H9 (cell line): ENCODE measurements around the gene PDIA4. TPM values are rescaled to one million over a fixed set of nuclear protein-coding genes. Genes with fewer than 3 reads are reported as not detected.
A peak's percentile ranks its signal among the peaks of the same experiment; 100 is the strongest.

Experiments used
- DNase-seq: peaks from one replicate; pipeline ENCODE4 v3.0.0-alpha.2; 2017
- H2AFZ ChIP-seq: one replicate; pipeline ENCODE4 v1.6.1; 2013; ENCODE audit warnings: mild to moderate bottlenecking, low read length, control low read depth, moderate library complexity
- H2AK5ac ChIP-seq: 2 replicates; pipeline ENCODE4 v1.6.1; 2013; ENCODE audit warnings: low read length, control low read depth, mixed read lengths; ENCODE audit not compliant: insufficient read length
- H2BK120ac ChIP-seq: one replicate; pipeline ENCODE4 v1.6.1; 2013; ENCODE audit warnings: low read depth, mild to moderate bottlenecking, low read length, control low read depth, inconsistent platforms; ENCODE audit not compliant: poor library complexity, severe bottlenecking
- H2BK12ac ChIP-seq: 2 replicates; pipeline ENCODE4 v1.6.1; 2013; ENCODE audit warnings: low read length, control low read depth, mixed read lengths, low read depth; ENCODE audit not compliant: insufficient read length
- H2BK15ac ChIP-seq: 2 replicates; pipeline ENCODE4 v1.6.1; 2013; ENCODE audit warnings: low read depth, low read length, control low read depth
- H2BK20ac ChIP-seq: one replicate; pipeline ENCODE4 v1.6.1; 2013; ENCODE audit warnings: low read depth, mild to moderate bottlenecking, low read length, control low read depth, inconsistent platforms; ENCODE audit not compliant: poor library complexity, severe bottlenecking
- H2BK5ac ChIP-seq: 2 replicates; pipeline ENCODE4 v1.6.1; 2013; ENCODE audit warnings: low read length, control low read depth, mixed read lengths; ENCODE audit not compliant: insufficient read length
- H3K14ac ChIP-seq: 2 replicates; pipeline ENCODE4 v1.6.1; 2013; ENCODE audit warnings: low read length, control low read depth; ENCODE audit not compliant: insufficient read depth
- H3K18ac ChIP-seq: 2 replicates; pipeline ENCODE4 v1.6.1; 2013; ENCODE audit warnings: low read depth, mild to moderate bottlenecking, mixed read lengths, low read length, control low read depth; ENCODE audit not compliant: insufficient read length
- H3K23ac ChIP-seq: 2 replicates; pipeline ENCODE4 v1.6.1; 2013; ENCODE audit warnings: low read length, control low read depth, mixed read lengths, low read depth; ENCODE audit not compliant: insufficient read length
- H3K23me2 ChIP-seq: 2 replicates; pipeline ENCODE4 v1.6.1; 2013; ENCODE audit warnings: low read depth, mild to moderate bottlenecking, mixed read lengths, low read length, control low read depth; ENCODE audit not compliant: insufficient read length, poor library complexity, severe bottlenecking
- H3K27ac ChIP-seq: 2 replicates; pipeline ENCODE4 v1.5.1; 2013; ENCODE audit warnings: low read length, control low read depth, mixed read lengths, low read depth; ENCODE audit not compliant: insufficient read length
- H3K27me3 ChIP-seq: 2 replicates; pipeline ENCODE4 v1.6.1; 2013; ENCODE audit warnings: low read length, control low read depth, inconsistent platforms; ENCODE audit not compliant: insufficient read depth
- H3K4ac ChIP-seq: 2 replicates; pipeline ENCODE4 v1.6.1; 2013; ENCODE audit warnings: low read depth, mild to moderate bottlenecking, control low read depth, inconsistent platforms, low read length, moderate library complexity
- H3K4me1 ChIP-seq: 2 replicates; pipeline ENCODE4 v1.6.1; 2013; ENCODE audit warnings: low read length, control low read depth, inconsistent platforms; ENCODE audit not compliant: insufficient read depth
- H3K4me2 ChIP-seq: 2 replicates; pipeline ENCODE4 v1.6.1; 2013; ENCODE audit warnings: low read length, control low read depth, mixed read lengths; ENCODE audit not compliant: insufficient read length, insufficient read depth
- H3K56ac ChIP-seq: 2 replicates; pipeline ENCODE4 v1.6.1; 2013; ENCODE audit warnings: low read depth, mild to moderate bottlenecking, mixed read lengths, low read length, control low read depth; ENCODE audit not compliant: insufficient read length
- H3K79me1 ChIP-seq: 2 replicates; pipeline ENCODE4 v1.6.1; 2013; ENCODE audit warnings: low read depth, mild to moderate bottlenecking, moderate library complexity, low read length, control low read depth, inconsistent platforms; ENCODE audit not compliant: insufficient read depth, poor library complexity, severe bottlenecking
- H3K79me2 ChIP-seq: 2 replicates; pipeline ENCODE4 v1.6.1; 2013; ENCODE audit warnings: low read length, control low read depth, inconsistent platforms; ENCODE audit not compliant: insufficient read depth
- H3K9ac ChIP-seq: 2 replicates; pipeline ENCODE4 v1.6.1; 2013; ENCODE audit warnings: low read length, control low read depth, mixed read lengths; ENCODE audit not compliant: insufficient read length; ENCODE audit errors: extremely low read depth
- H3K9me3 ChIP-seq: one replicate; pipeline ENCODE4 v1.6.1; 2013; ENCODE audit warnings: low read depth, low read length, inconsistent platforms; ENCODE audit not compliant: control insufficient read depth
- H3T11ph ChIP-seq: one replicate; pipeline ENCODE4 v1.6.1; 2013; ENCODE audit warnings: mild to moderate bottlenecking, low read length, control low read depth, inconsistent platforms
- H4K20me1 ChIP-seq: one replicate; pipeline ENCODE4 v1.6.1; 2013; ENCODE audit not compliant: control insufficient read depth, insufficient read length, insufficient read depth
- H4K5ac ChIP-seq: 2 replicates; pipeline ENCODE4 v1.6.1; 2013; ENCODE audit warnings: low read depth, mild to moderate bottlenecking, mixed read lengths, low read length, control low read depth; ENCODE audit not compliant: insufficient read length
- H4K8ac ChIP-seq: replicated peaks from 2 replicates; pipeline ENCODE4 v1.6.1; 2013; ENCODE audit warnings: low read length, control low read depth, mixed read lengths, low read depth; ENCODE audit not compliant: insufficient read length
- H4K91ac ChIP-seq: 2 replicates; pipeline ENCODE4 v1.6.1; 2013; ENCODE audit warnings: low read depth, mild to moderate bottlenecking, moderate library complexity, mixed read lengths, low read length, control low read depth; ENCODE audit not compliant: insufficient read length
- H3K27ac Mint-ChIP-seq, 3 experiments: 2 replicates in 2 of 3; 3 replicates in 1 of 3; pipeline ENCODE4 v1.8.0; 2020 to 2021; ENCODE audit warnings: mixed read lengths in 3 of 3, mild to moderate bottlenecking in 1 of 3, moderate library complexity in 1 of 3
- H3K27me3 Mint-ChIP-seq: 2 replicates; pipeline ENCODE4 v1.8.0; 2021; ENCODE audit warnings: low read depth, mild to moderate bottlenecking, moderate library complexity, mixed read lengths
- H3K36me3 Mint-ChIP-seq, 3 experiments: 2 replicates in 2 of 3; 3 replicates in 1 of 3; pipeline ENCODE4 v1.8.0; 2020 to 2021; ENCODE audit warnings: low read depth in 3 of 3, mixed read lengths in 3 of 3; ENCODE audit not compliant: insufficient read depth in 1 of 3
- H3K4me1 Mint-ChIP-seq, 2 experiments: 2 replicates each; pipeline ENCODE4 v1.8.0; 2020; ENCODE audit warnings: mixed read lengths in 2 of 2
- H3K4me3 Mint-ChIP-seq, 2 experiments: 2 replicates in 1 of 2; 3 replicates in 1 of 2; pipeline ENCODE4 v1.8.0; 2020 to 2021; ENCODE audit warnings: mild to moderate bottlenecking in 2 of 2, mixed read lengths in 2 of 2, moderate library complexity in 1 of 2
- H3K9me3 Mint-ChIP-seq, 2 experiments: 2 replicates in 1 of 2; 3 replicates in 1 of 2; pipeline ENCODE4 v1.8.0; 2020; ENCODE audit warnings: mild to moderate bottlenecking in 2 of 2, mixed read lengths in 2 of 2, moderate library complexity in 1 of 2
- WGBS: extraction: QIAGEN DNeasy Blood & Tissue Kit; methylation state at CpG from one replicate; pipeline ENCODE4 v1.1.7; 2013; ENCODE audit warnings: missing lambda C conversion rate, low lambda C conversion rate, mixed read lengths; ENCODE audit not compliant: insufficient read length; ENCODE audit errors: extremely low coverage; 5-methylcytosine and 5-hydroxymethylcytosine counted together
- total RNA-seq: library from RNA; stranded (reverse); gene quantifications from 2 replicates; pipeline ENCODE4 v1.2.1, GENCODE V29; 2021
- TF ChIP-seq, protein P1 (sequence below): fragments of 200-600 bp; sonication (generic); conservative IDR thresholded peaks from 3 replicates; pipeline ENCODE4 v1.8.0; 2021; ENCODE audit warnings: antibody characterized with exemption, mild to moderate bottlenecking

PDIA4 gene
- total RNA-seq, 1 experiment from 2014 or later: 217 TPM

DNA sequence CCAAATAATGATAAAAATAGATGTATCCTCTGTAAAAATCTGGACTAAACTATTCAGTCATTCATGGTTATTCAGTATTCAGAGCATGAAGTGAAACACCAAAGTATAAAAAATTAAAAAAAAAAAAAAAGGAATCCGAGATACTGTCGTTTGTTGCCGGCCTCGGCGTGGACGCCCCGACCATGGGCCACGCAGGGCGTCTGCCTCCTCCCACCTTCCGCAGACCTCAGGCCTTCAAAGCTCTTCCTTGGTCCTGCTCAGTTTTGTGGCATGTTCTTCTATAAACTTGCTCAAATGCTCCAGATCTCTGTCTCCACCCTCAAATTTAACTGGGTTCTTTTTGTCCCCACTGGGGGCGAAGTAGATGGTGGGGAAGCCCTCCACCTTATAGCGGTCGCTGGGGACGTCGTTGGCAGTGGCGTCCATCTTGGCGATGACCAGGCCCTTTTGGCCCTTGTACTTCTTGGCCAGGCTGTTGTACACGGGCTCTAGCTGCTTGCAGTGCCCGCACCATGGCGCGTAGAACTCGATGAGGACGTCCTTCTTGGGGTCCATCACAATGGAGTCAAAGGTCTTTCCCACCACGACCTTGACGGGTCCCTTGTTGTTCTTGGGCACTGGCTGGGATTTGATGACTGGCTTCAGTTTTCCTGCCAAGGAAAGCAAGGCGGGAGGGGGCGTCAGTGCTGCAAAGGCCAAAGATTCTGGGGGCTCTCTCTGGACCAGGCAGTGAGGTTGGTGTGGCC is 24.6 kb downstream of the PDIA4 start:
- no peak overlapping the region for H4K91ac ChIP-seq
- no peak overlapping the region for H2AK5ac ChIP-seq
- H3K4me2 ChIP-seq: no peak overlapping the region
- H2BK5ac ChIP-seq: no peak overlapping the region
- no peak overlapping the region for H3K9ac ChIP-seq
- no peak overlapping the region for H3K4me3 Mint-ChIP-seq
- no peaks in the 10 kb centered on the region for H3K9me3 Mint-ChIP-seq
- H2BK15ac ChIP-seq: no peak overlapping the region
- H3K36me3 Mint-ChIP-seq: peaks cover 44 to 80% (median 59%) of the 10 kb centered on the region in 3 experiments
- TF ChIP-seq, protein P1, sequence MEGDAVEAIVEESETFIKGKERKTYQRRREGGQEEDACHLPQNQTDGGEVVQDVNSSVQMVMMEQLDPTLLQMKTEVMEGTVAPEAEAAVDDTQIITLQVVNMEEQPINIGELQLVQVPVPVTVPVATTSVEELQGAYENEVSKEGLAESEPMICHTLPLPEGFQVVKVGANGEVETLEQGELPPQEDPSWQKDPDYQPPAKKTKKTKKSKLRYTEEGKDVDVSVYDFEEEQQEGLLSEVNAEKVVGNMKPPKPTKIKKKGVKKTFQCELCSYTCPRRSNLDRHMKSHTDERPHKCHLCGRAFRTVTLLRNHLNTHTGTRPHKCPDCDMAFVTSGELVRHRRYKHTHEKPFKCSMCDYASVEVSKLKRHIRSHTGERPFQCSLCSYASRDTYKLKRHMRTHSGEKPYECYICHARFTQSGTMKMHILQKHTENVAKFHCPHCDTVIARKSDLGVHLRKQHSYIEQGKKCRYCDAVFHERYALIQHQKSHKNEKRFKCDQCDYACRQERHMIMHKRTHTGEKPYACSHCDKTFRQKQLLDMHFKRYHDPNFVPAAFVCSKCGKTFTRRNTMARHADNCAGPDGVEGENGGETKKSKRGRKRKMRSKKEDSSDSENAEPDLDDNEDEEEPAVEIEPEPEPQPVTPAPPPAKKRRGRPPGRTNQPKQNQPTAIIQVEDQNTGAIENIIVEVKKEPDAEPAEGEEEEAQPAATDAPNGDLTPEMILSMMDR: no peak
- H3K79me2 ChIP-seq: no peaks in the 10 kb centered on the region
- no peak overlapping the region for H3K18ac ChIP-seq
- no peak overlapping the region for H2AFZ ChIP-seq
- WGBS: no CpG with 5 or more reads among the region's 27 CpGs
- no peaks in the 10 kb centered on the region for H3K4me1 ChIP-seq
- no peak for DNase-seq
- H3K23ac ChIP-seq: no peak overlapping the region
- H3K27me3 ChIP-seq: no peaks in the 10 kb centered on the region
- no peaks in the 10 kb centered on the region for H3K9me3 ChIP-seq
- no peaks in the 10 kb centered on the region for H3K27me3 Mint-ChIP-seq
- no peak overlapping the region for H2BK20ac ChIP-seq
- no peaks in the 10 kb centered on the region for H3K23me2 ChIP-seq
- 0 out of 4 replicates have a peak, but pooled peaks cover 0 to 4% of the 10 kb centered on the region in 2 experiments for H3K4me1 Mint-ChIP-seq
- H3K4ac ChIP-seq: no peak overlapping the region
- no peak overlapping the region for H3K27ac ChIP-seq
- no peak overlapping the region for H3K14ac ChIP-seq
- no peak overlapping the region for H3K56ac ChIP-seq
- H2BK120ac ChIP-seq: no peak overlapping the region
- H3T11ph ChIP-seq: no peak overlapping the region
- no peak overlapping the region for H4K8ac ChIP-seq
- 0 out of 7 replicates have a peak overlapping the region, but pooled peaks of 1 of the 3 experiments have one; percentile 22 for H3K27ac Mint-ChIP-seq
- H3K79me1 ChIP-seq: no peaks in the 10 kb centered on the region
- no peak overlapping the region for H2BK12ac ChIP-seq
- H4K5ac ChIP-seq: no peak overlapping the region
- no peaks in the 10 kb centered on the region for H4K20me1 ChIP-seq
